CD4-positive, alpha-beta T cell (primary cell): ENCODE results near the gene ZNF24. TPM values are rescaled to one million over a fixed set of nuclear protein-coding genes. Genes with fewer than 3 reads are reported as not detected.

Experiments
- ATAC-seq: fragments of 200-7000 bp; cut with Tn5 transposase; one replicate; pipeline ENCODE4 v1.10.0; 2022; ENCODE audit warnings: mild to moderate bottlenecking; ENCODE audit not compliant: poor library complexity
- CTCF ChIA-PET: fragments of 350-600 bp; sonication (Branson Sonifier 250); formaldehyde crosslinking; loops from one replicate; lab custom pipeline; 2021; ENCODE audit warnings: antibody characterized with exemption, inconsistent platforms; lab: Charles Lee
- POLR2A ChIA-PET: fragments of 350-600 bp; sonication (Branson Sonifier 250); formaldehyde crosslinking; loops from one replicate; lab custom pipeline; 2021; ENCODE audit warnings: antibody characterized with exemption, inconsistent platforms; lab: Charles Lee
- DNase-seq, 14 experiments: peaks; one replicate each; pipeline ENCODE4 v3.0.0-alpha.2; 2013 to 2020; ENCODE audit warnings: mixed read lengths in 2 of 14
- H3K27ac ChIP-seq, 2 donors: one replicate each; pipeline versions ENCODE4 v1.5.1 to v1.7.0; 2013; ENCODE audit warnings: low read length in 2 of 2, low read depth in 1 of 2, mild to moderate bottlenecking in 1 of 2
- H3K27me3 ChIP-seq, 2 experiments: 1 replicate in 1 of 2; 2 replicates in 1 of 2; pipeline versions ENCODE4 v1.6.1 to v1.7.0; 2013; ENCODE audit warnings: low read length in 2 of 2, control low read depth in 1 of 2, mild to moderate bottlenecking in 1 of 2, moderate library complexity in 1 of 2; ENCODE audit not compliant: insufficient read depth in 2 of 2, control insufficient read depth in 1 of 2
- H3K36me3 ChIP-seq: one replicate; pipeline ENCODE4 v1.6.1; 2013; ENCODE audit warnings: low read length, control low read depth; ENCODE audit not compliant: insufficient read depth
- H3K4me1 ChIP-seq: one replicate; pipeline ENCODE4 v1.6.1; 2013; ENCODE audit warnings: low read length, control low read depth; ENCODE audit not compliant: insufficient read depth
- H3K4me3 ChIP-seq: one replicate; pipeline ENCODE4 v1.5.1; 2013; ENCODE audit warnings: mild to moderate bottlenecking, low read length, moderate library complexity
- H3K9me3 ChIP-seq, 2 experiments: 1 replicate in 1 of 2; 2 replicates in 1 of 2; pipeline versions ENCODE4 v1.6.1 to v1.7.0; 2013; ENCODE audit warnings: low read length in 2 of 2, mild to moderate bottlenecking in 2 of 2, control low read depth in 1 of 2, moderate library complexity in 1 of 2; ENCODE audit not compliant: control insufficient read depth in 1 of 2, insufficient read depth in 1 of 2
- H3K27ac Mint-ChIP-seq: one replicate; pipeline ENCODE4 v1.8.0; 2020; ENCODE audit warnings: mixed read lengths
- H3K27me3 Mint-ChIP-seq: one replicate; pipeline ENCODE4 v1.8.0; 2021; ENCODE audit warnings: mixed read lengths
- H3K36me3 Mint-ChIP-seq: one replicate; pipeline ENCODE4 v1.8.0; 2021; ENCODE audit warnings: low read depth, mixed read lengths
- H3K4me1 Mint-ChIP-seq: one replicate; pipeline ENCODE4 v1.8.0; 2021; ENCODE audit warnings: low read depth, mixed read lengths
- H3K4me3 Mint-ChIP-seq: one replicate; pipeline ENCODE4 v1.8.0; 2020; ENCODE audit warnings: mild to moderate bottlenecking, mixed read lengths
- H3K9me3 Mint-ChIP-seq: one replicate; pipeline ENCODE4 v1.8.0; 2020; ENCODE audit warnings: mixed read lengths
- CTCF ChIP-seq: fragments of 200-600 bp; IDR thresholded peaks from one replicate; pipeline ENCODE4 v1.8.0; 2022; ENCODE audit warnings: antibody characterized with exemption, mild to moderate bottlenecking
- intact Hi-C, 2 experiments: fragments of 100-400 bp; cut with DNase I in 1 of 2; cut with micrococcal nuclease in 1 of 2; formaldehyde crosslinking; loops; one replicate each; pipeline versions ENCODE4 v1.15.1 to v1.9.0; 2023 to 2025; cut with DNase I, micrococcal nuclease
- total RNA-seq, 174 experiments: library from RNA in 2 of 174; stranded (reverse) in 2 of 174; gene quantifications; one replicate each; pipeline ENCODE4 v1.2.3 and lab custom pipeline; 2021 to 2026

Gene ZNF24
- total RNA-seq, 2 experiments from 2014 or later, result 65.9 to 68.3 TPM

- Histone ChIP-seq H3K4me1 (no peaks in the 10 kb centered on the region), H3K36me3 (peaks cover 4% of the 10 kb centered on the region), H3K4me3 (no peak overlapping the region), H3K27ac (no peak overlapping the region), H3K27me3 (no peaks in the 10 kb centered on the region), H3K9me3 (no peaks in the 10 kb centered on the region)
- H3K4me3 Mint-ChIP-seq, result no peak overlapping the region
- no peak for ATAC-seq
- no peaks in the 10 kb centered on the region for H3K36me3 Mint-ChIP-seq
- H3K4me1 Mint-ChIP-seq, result no peaks in the 10 kb centered on the region
- no peaks in the 10 kb centered on the region for H3K27me3 Mint-ChIP-seq
- no peak for TF ChIP-seq CTCF
- intact Hi-C loops, result no loop called here
- CTCF ChIA-PET, result no interaction called here
- POLR2A ChIA-PET, result interaction anchor here (0.6 kb wide), 1 partner anchor 299 kb away, joined by 3 read pairs; no protein-coding TSS in a partner anchor
- H3K9me3 Mint-ChIP-seq, result no peaks in the 10 kb centered on the region
- no peak overlapping the region for H3K27ac Mint-ChIP-seq
- no peak for DNase-seq
Measured at GRCh38 chr18:35326695-35327387, 17.4 kb downstream of the ZNF24 start.

- Histone ChIP-seq H3K9me3 (no peaks in the 10 kb centered on the region), H3K4me1 (no peaks in the 10 kb centered on the region), H3K36me3 (no peaks in the 10 kb centered on the region), H3K27ac (no peak overlapping the region), H3K4me3 (no peak overlapping the region), H3K27me3 (no peaks in the 10 kb centered on the region)
- TF ChIP-seq CTCF, result no peak
- Mint-ChIP-seq H3K36me3 (no peaks in the 10 kb centered on the region), H3K27me3 (no peaks in the 10 kb centered on the region), H3K9me3 (no peaks in the 10 kb centered on the region), H3K4me3 (no peak overlapping the region), H3K27ac (no peak overlapping the region), H3K4me1 (no peaks in the 10 kb centered on the region)
- ChIA-PET CTCF (no interaction called here), POLR2A (interaction anchor here (1.0 kb wide), 1 partner anchor 19 kb away, joined by 3 read pairs; the partner anchor contains the start of gene ZNF24)
- ATAC-seq, result no peak
- no peak for DNase-seq
- intact Hi-C loops, result no loop called here
Measured at GRCh38 chr18:35324926-35325655, 19.1 kb downstream of the ZNF24 start.

GRCh38 chr18:35322486-35323458 lies 21.4 kb downstream of the ZNF24 start:
- POLR2A ChIA-PET, result interaction anchor here (1.1 kb wide), 1 partner anchor 21 kb away, joined by 3 read pairs; the partner anchor contains the start of gene ZNF24
- ATAC-seq (no peak), DNase-seq (no peak)
- no peaks in the 10 kb centered on the region for H3K4me1 Mint-ChIP-seq
- H3K27ac Mint-ChIP-seq, result no peak overlapping the region
- H3K4me3 Mint-ChIP-seq, result no peak overlapping the region
- Histone ChIP-seq H3K36me3 (no peaks in the 10 kb centered on the region), H3K4me1 (no peaks in the 10 kb centered on the region), H3K27ac (no peak overlapping the region), H3K27me3 (no peaks in the 10 kb centered on the region), H3K9me3 (no peaks in the 10 kb centered on the region), H3K4me3 (no peak overlapping the region)
- no peaks in the 10 kb centered on the region for H3K36me3 Mint-ChIP-seq
- no peaks in the 10 kb centered on the region for H3K27me3 Mint-ChIP-seq
- intact Hi-C loops, result no loop called here
- H3K9me3 Mint-ChIP-seq, result no peaks in the 10 kb centered on the region
- CTCF ChIA-PET, result no interaction called here
- no peak for TF ChIP-seq CTCF
